ENCODE data around the gene MAPK8IP2.

Gene MAPK8IP2

DNA sequence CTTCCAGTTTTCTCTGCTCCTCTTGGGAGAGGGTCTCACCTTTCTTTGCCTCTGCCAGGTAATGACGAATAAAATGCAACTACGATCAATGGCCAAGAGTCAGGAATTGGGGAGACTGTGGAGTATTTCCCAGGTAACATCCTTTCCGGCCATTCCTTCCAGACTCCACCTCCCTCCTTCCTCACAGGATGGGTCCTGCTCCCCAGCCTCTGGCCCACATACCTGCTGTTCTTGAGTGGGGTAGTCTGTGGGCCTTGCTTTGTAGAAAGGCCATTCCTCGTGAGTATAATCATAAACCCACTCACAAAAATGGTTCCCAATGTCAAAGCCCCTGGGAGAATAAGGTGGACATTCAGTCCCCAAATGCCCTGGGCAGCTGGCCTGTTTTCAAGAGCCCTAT lies 20.8 kb upstream of the MAPK8IP2 start:
- no peak for DNase-seq (ENCODE audit: low read depth)
- no peak overlapping the region for H3K4me3 ChIP-seq (replicated peaks; ENCODE audit: low read depth, low read length)
- TF ChIP-seq, protein P1, sequence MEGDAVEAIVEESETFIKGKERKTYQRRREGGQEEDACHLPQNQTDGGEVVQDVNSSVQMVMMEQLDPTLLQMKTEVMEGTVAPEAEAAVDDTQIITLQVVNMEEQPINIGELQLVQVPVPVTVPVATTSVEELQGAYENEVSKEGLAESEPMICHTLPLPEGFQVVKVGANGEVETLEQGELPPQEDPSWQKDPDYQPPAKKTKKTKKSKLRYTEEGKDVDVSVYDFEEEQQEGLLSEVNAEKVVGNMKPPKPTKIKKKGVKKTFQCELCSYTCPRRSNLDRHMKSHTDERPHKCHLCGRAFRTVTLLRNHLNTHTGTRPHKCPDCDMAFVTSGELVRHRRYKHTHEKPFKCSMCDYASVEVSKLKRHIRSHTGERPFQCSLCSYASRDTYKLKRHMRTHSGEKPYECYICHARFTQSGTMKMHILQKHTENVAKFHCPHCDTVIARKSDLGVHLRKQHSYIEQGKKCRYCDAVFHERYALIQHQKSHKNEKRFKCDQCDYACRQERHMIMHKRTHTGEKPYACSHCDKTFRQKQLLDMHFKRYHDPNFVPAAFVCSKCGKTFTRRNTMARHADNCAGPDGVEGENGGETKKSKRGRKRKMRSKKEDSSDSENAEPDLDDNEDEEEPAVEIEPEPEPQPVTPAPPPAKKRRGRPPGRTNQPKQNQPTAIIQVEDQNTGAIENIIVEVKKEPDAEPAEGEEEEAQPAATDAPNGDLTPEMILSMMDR (IDR thresholded peaks at IDR 0.05; ENCODE audit: low read length, missing control alignments), result no peak

DNA sequence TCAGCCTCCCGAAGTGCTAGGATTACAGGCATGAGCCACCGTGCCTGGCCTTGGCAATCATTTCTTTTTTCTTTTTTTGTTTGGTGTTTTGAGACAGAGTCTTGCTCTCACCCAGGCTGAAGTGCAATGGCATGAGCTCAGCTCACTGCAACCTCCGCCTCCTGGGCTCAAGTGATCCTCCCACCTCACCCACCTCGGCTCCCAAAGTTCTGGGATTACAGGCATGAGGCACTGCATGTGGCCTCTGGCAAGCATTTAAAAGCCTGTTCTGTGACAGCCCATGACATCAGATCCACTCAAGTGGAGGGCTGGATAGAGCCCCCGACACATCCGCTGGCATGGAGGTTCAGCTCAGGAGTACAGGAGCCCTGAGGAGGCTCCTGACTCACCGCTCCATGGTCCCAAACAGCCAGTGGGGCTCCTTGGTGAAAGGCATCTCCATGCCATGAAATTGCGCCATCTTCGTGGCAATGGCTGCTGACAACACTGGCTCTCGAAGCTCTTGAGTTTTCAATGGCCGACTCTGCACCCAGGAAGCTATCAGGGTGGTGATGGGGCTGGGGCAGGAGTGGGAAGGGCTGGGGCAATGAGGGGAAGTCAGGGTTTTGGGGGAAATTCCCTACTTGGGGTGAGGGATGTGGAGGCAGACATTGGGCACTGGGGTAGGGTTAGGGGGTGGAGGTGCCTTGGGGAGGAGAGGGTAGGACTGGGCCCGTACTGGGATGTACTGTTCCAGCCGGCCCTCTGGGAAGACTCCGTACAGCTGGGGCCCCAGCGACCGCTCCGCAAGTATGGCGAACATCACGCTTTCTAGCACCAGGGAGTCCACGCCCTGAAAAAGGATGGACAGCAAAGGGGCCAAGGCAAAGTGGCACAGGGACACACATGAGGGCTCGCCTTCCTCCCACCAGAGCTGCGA lies 19.3 kb upstream of the MAPK8IP2 start:
- H3K4me3 ChIP-seq (replicated peaks; ENCODE audit: low read depth, low read length), result peak overlapping the region; percentile 78
- DNase-seq (ENCODE audit: low read depth), result no peak
- TF ChIP-seq, protein P1 (IDR thresholded peaks at IDR 0.05; ENCODE audit: low read length, missing control alignments), result no peak

DNA sequence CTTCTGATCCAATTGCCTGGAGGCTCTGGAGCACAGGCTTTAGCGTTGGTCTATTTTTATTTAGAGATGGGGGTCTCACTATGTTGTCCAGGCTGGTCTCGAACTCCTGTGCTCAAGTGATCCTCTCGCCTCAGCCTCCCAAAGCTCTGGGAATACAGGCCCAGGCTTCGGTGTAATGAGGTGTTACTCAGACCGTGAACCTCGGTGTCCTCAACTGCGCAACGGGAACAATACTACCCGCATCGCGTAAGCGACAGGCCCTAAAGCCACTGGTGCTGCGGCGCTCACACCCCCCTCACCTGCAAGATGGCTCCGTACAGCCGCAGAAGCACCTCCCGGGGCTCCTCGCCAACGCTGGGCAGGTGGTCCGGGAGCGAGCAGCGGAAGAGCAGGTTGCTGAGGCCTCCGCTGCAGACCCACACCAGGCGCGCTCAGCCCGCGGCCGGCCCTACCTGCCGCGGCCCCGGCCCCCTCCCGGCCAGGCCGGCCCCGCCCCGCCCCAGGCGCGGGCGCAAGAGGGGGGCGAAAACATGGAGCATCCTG lies 18.6 kb upstream of the MAPK8IP2 start:
- peak; percentile 17 for DNase-seq (ENCODE audit: low read depth)
- TF ChIP-seq, protein P1 (IDR thresholded peaks at IDR 0.05; ENCODE audit: low read length, missing control alignments), result no peak
- H3K4me3 ChIP-seq (replicated peaks; ENCODE audit: low read depth, low read length), result peak overlapping the region; percentile 78

DNA sequence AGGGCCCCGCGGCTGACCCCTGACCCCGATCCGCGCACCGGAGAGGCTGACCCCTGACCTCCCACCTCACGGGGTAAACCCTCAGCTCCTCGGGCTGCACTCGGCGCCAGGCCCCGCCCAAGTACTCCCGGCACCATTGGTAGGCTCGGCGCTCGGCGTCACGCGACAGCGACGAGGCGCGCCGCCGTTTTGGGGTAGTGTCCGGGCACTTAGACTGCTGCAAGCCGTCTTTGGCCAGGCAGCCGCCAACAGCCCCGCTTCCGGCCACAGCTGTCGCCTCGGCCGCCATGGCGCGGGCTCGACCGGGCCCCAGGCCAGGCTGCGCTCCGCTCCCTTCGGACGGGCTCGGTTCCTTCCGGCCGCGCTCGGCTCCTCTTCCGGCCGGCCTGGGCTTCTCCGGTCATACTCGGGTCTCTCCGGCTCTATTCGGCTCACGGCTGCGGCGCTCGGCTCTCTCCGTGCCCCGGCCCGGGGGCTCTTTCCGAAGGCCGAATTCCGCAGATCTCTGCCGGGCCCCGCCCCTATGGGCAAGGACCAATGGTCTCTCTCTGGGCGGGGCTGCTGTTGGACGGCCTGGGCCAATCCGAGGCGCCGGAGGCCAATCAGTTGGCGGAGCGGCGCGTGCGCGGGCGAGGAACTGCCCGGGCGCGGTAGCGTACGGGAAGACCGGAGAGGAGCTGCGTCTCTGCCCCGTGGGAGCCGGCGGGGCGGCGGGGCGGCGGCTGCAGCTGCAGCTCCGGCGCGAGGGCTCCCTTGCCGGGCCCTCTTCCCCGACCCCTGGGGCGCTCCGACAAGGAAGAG lies 17.9 kb upstream of the MAPK8IP2 start, which contains the start of gene CHKB:
TSS of gene CHKB (minus strand) at position 357 of the 801 bp plus-strand sequence. CDS start at position 289, 68 bp downstream.
- TF ChIP-seq, protein P1 (IDR thresholded peaks at IDR 0.05; ENCODE audit: low read length, missing control alignments), result no peak
- peak within 1 kb of the TSS; percentile 78 for H3K4me3 ChIP-seq (replicated peaks; ENCODE audit: low read depth, low read length)
- DNase-seq (ENCODE audit: low read depth), result peak; percentile 97

DNA sequence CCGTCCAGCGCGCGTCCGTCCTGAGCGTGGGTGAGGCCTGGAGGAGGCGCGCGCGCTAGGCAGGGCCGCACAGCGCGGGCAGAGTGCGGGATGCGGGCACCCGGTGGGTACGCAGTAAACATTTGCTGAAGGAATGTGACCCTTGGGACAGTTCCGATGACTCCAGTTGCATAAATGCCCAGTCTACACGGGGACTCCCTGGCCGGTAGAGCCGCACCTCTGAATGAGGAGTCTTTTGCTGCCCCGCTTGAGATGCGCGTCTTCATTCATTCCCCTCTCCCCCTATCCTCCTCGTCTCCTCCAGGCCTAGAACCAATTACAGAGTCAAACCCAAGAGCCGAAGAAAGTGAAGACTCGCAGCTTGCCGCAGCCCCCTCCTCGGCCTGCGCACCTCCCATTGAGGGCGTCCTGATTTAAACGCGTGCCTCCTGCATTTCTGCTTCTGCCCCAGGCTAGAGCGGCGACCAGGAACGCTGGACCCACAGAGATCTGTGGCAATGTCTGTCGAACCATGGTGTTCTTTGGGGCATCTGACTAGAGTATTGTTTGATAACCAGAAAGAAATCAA lies 17.2 kb upstream of the MAPK8IP2 start:
- peak overlapping the region; percentile 73 for H3K4me3 ChIP-seq (replicated peaks; ENCODE audit: low read depth, low read length)
- TF ChIP-seq, protein P1 (IDR thresholded peaks at IDR 0.05; ENCODE audit: low read length, missing control alignments), result no peak
- no peak for DNase-seq (ENCODE audit: low read depth)

All from fibroblast of pulmonary artery (primary cell).